ENCODE measurements around the gene LILRB3.
A peak's percentile ranks its signal among the peaks of the same experiment; 100 is the strongest.
"Not testable (repeated sequence)": the region's sequence is repeated elsewhere in the genome, so short reads cannot be mapped to it uniquely, and the experiment has no call there.

LILRB3 gene

DNA sequence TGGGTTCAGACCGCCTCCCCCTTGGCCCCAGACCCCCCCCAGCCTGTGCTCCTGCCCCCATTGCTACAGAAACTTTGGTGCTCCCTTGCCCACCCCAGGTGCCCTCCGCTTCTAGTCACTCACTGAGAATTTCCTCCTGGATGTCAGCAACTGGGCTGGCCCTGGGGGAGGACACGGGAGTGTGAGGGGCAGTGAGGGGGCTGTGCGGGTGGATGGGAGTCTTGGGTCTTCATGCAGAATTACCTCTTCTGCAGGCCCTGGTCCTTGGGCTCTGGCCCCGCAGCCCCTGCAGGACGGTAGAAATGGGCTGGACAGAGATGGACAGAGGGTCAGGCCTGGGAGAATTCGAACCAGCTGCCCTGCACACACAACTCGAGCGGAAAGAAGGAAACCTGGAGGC is 29.4 kb upstream of the LILRB3 start:
- Mint-ChIP-seq H3K4me1 (ENCODE audit: low read depth) (peaks cover 9% of the 10 kb centered on the region), H3K9me3 (ENCODE audit: low read depth) (no peaks in the 10 kb centered on the region), H3K27me3 (no peaks in the 10 kb centered on the region), H3K27ac (no peak overlapping the region), H3K36me3 (no peaks in the 10 kb centered on the region), H3K4me3 (no peak overlapping the region)

DNA sequence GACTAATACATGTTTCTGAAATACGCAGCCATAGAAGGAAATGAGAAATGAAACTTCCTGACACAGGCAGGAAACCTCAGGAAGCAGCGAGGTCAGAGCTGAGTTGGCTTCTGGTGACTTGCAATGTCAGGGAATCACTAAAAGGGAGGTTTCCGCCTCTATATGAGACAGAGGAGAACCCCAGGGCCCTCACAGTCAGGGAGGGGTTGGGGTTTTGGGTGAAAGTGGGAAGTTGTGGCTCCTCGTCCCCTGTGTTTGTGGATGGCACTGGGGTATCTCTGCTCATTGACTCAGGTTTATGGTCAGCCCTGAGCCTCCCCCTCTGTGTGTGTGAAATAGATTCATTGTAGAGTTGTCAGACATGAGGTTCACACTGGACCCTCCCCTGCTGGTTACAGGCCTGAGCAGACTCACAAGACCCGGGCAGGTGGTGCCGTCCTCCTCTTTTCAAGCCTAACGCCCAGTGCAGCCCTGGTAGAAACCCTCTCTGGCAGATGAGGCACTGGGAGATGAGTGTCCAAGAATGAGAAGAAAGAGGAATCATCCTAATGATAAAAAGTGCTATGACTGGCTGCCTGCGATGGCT is 25.3 kb upstream of the LILRB3 start:
- no peaks in the 10 kb centered on the region for H3K27me3 Mint-ChIP-seq
- peaks cover 9% of the 10 kb centered on the region for H3K4me1 Mint-ChIP-seq (ENCODE audit: low read depth)
- H3K36me3 Mint-ChIP-seq: no peaks in the 10 kb centered on the region
- no peak overlapping the region for H3K27ac Mint-ChIP-seq
- no peaks in the 10 kb centered on the region for H3K9me3 Mint-ChIP-seq (ENCODE audit: low read depth)
- peak overlapping the region; percentile 6 for H3K4me3 Mint-ChIP-seq

DNA sequence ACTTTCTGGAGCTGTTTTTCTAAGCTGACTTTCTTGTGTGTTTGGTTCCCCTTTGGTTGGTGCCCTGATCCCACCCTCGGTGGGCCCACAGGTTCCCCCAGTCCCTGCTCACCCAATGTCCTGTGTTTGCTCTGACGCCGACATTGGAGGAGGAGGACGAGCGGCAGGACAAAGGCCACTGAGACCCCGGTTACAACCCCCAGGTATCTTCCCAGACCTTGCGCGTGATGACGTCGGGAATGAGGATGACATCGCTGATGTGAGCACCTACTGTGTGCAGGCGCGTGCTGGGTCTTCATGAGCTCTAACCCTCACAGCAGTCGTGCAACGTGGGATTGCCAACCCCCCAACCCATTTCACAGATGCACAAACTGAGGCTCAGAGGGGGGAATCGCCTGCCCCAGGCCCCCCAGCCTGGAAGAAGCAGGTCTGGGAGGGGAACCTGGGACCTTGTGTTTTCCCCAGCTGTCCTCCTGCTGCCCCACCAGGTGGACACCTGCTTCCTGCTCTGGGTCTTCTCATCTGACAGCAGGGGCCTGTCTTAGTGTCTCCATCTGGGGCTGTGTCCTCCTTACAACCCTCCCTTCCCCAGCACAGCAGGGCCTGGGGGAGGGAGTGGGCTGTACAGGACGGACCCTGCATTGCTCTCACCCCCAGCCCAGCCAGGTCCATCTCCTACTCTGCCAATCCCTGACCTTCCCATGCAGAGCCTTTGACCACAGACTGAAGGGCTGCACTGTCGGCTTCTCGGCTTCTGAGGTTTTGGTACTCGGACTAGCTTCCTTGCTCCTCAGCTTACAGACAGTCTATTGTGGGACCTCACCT is 24.5 kb upstream of the LILRB3 start:
- H3K9me3 Mint-ChIP-seq (ENCODE audit: low read depth): no peaks in the 10 kb centered on the region
- H3K4me1 Mint-ChIP-seq (ENCODE audit: low read depth): peaks cover 9% of the 10 kb centered on the region
- no peaks in the 10 kb centered on the region for H3K27me3 Mint-ChIP-seq
- H3K4me3 Mint-ChIP-seq: peak overlapping the region; percentile 6
- H3K36me3 Mint-ChIP-seq: no peaks in the 10 kb centered on the region
- H3K27ac Mint-ChIP-seq: peak overlapping the region; percentile 50

- no peak overlapping the region for H3K27ac Mint-ChIP-seq
- no peaks in the 10 kb centered on the region for H3K27me3 Mint-ChIP-seq
- H3K4me3 Mint-ChIP-seq: no peak overlapping the region
- peaks cover 9% of the 10 kb centered on the region for H3K4me1 Mint-ChIP-seq (ENCODE audit: low read depth)
- no peaks in the 10 kb centered on the region for H3K36me3 Mint-ChIP-seq
- no peaks in the 10 kb centered on the region for H3K9me3 Mint-ChIP-seq (ENCODE audit: low read depth)
Measured at GRCh38 chr19:54245936-54246335, 23.1 kb upstream of the LILRB3 start.

DNA sequence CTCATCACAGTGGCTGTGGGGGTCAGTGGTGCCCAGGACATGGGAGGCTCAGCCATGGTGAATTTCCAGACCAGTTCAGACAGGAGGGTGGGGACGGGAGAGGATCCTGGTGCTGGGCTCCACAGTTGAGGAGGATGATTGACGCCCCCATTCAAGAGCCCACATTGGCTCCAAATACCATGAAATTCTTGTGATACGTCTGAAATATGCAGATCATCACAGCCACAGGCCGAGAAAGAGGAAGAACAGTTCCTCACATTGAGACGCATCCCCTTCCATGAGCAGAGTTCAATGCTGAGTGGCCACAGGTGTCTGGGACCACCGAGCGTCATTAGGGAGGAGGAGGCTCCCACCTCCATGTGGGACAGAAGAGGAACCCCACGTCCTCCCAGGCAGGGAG is 21.0 kb upstream of the LILRB3 start:
- H3K27me3 Mint-ChIP-seq; H3K4me1 Mint-ChIP-seq (ENCODE audit: low read depth): not testable (repeated sequence)

DNA sequence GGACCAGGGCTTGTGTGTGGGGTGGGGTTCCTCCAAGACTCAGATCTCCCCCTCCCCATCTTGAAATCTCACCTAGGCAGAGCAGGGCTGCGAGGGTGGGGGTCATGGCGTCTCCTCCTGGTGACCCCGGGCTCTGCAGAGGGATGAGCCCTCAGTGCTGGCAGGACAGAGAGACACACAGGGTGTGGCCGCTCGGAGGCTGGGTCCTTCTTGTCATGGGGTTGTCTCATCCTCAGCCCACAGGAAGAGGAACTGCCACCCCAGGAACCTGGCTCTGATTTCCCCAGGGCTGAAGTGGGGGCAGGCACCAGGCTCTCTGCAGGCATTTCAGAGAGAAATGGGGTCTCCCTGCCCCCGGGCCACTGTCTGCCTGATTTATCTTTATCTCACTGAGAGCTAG is 19.8 kb upstream of the LILRB3 start, which contains the start of gene LILRA6:
LILRA6 (minus strand) TSS at position 145 of the 400 bp plus-strand sequence.
- H3K27me3 Mint-ChIP-seq; H3K27ac Mint-ChIP-seq; H3K9me3 Mint-ChIP-seq (ENCODE audit: low read depth); H3K4me3 Mint-ChIP-seq; H3K4me1 Mint-ChIP-seq (ENCODE audit: low read depth); H3K36me3 Mint-ChIP-seq: not testable (repeated sequence)

More for the DNA sequence above, 21.0 kb upstream of the LILRB3 start:
- H3K27ac Mint-ChIP-seq; H3K4me3 Mint-ChIP-seq; H3K36me3 Mint-ChIP-seq; H3K9me3 Mint-ChIP-seq (ENCODE audit: low read depth): not testable (repeated sequence)

GRCh38 chr19:54242234-54242633 is 19.4 kb upstream of the LILRB3 start:
- H3K27ac Mint-ChIP-seq; H3K4me3 Mint-ChIP-seq; H3K27me3 Mint-ChIP-seq; H3K9me3 Mint-ChIP-seq (ENCODE audit: low read depth); H3K4me1 Mint-ChIP-seq (ENCODE audit: low read depth); H3K36me3 Mint-ChIP-seq: not testable (repeated sequence)

DNA sequence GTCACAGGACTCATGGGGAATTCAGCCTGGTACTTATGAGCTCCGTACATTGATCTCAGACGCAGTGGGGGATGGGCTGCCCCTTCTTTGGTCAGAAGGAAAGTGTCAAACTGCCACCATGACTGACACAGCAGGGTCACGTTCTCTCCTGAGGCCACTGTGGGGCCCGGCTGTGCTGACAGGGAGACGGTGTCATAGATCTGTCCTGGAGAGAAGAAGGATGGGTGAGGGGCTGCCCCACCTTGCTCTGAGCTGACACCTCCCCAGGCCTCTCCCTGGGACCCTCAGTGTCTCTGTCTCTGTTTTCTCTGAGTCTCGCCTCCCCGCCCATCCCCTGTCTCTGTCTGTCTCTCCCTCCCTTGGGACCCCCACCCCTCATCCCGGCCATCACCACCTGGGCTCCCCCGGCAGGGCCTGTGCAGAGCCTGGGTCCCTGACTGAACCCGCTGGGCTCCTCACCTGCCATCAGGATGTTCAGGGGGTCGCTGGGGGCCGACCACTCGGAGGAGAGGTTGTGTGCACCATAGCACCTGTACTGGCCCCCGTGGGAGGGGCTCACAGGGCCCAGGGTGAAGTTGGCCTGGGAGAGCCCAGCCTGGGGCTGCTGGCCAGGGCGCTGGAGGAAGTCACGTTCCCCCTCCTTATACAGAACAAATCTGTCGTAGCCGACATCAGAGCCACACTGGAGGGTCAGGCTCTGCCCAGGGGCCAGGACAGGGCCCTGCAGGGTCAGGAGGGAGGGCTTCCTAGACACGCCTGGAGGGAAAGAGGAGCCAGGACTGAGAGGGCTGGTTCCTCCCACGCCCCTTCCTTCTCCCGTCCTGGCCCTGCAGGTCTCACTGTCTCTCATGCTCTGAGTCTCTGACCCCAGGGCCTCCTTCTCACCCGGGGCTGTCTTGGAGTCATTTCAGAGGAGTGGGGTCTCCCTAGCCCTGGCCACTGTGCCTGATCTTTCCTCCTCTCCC is 17.8 kb upstream of the LILRB3 start:
- not testable (repeated sequence) for H3K27me3 Mint-ChIP-seq; H3K9me3 Mint-ChIP-seq (ENCODE audit: low read depth); H3K4me1 Mint-ChIP-seq (ENCODE audit: low read depth); H3K36me3 Mint-ChIP-seq; H3K27ac Mint-ChIP-seq; H3K4me3 Mint-ChIP-seq

GRCh38 chr19:54239491-54240371 is 16.9 kb upstream of the LILRB3 start:
- H3K4me3 Mint-ChIP-seq; H3K4me1 Mint-ChIP-seq (ENCODE audit: low read depth); H3K27ac Mint-ChIP-seq; H3K27me3 Mint-ChIP-seq; H3K9me3 Mint-ChIP-seq (ENCODE audit: low read depth); H3K36me3 Mint-ChIP-seq: not testable (repeated sequence)

GRCh38 chr19:54233941-54234340 is 11.1 kb upstream of the LILRB3 start:
- no peak overlapping the region for H3K4me3 Mint-ChIP-seq
- peaks cover 8% of the 10 kb centered on the region for H3K4me1 Mint-ChIP-seq (ENCODE audit: low read depth)
- no peaks in the 10 kb centered on the region for H3K9me3 Mint-ChIP-seq (ENCODE audit: low read depth)
- no peaks in the 10 kb centered on the region for H3K36me3 Mint-ChIP-seq
- H3K27me3 Mint-ChIP-seq: peaks cover 11% of the 10 kb centered on the region
- no peak overlapping the region for H3K27ac Mint-ChIP-seq

GRCh38 chr19:54231077-54231931 is 8.5 kb upstream of the LILRB3 start:
- Mint-ChIP-seq H3K36me3 (no peaks in the 10 kb centered on the region), H3K4me1 (ENCODE audit: low read depth) (peaks cover 8% of the 10 kb centered on the region), H3K27me3 (peaks cover 9% of the 10 kb centered on the region), H3K27ac (no peak overlapping the region), H3K9me3 (ENCODE audit: low read depth) (no peaks in the 10 kb centered on the region), H3K4me3 (no peak overlapping the region)

DNA sequence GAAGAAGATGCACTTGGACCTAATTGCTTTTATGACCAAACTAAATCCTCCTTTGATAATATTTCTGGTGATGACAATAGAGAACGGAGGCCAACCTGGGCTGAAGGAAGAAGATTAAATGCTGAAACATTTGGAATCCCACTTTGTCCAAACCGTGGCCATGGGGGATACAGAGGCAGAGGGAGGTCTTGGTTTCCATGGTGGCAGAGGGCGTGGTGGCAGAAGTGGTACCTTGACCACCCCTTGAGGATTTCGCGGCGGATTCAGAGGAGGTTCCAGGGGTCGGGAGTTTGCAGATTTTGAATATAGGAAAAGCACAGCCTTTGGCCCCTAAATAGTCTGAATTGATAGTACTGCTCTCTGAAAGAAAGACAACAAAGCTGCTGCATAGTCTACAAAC is 7.2 kb upstream of the LILRB3 start:
- Mint-ChIP-seq H3K4me3 (no peak overlapping the region), H3K9me3 (ENCODE audit: low read depth) (no peaks in the 10 kb centered on the region), H3K27ac (no peak overlapping the region), H3K36me3 (no peaks in the 10 kb centered on the region), H3K27me3 (peaks cover 9% of the 10 kb centered on the region), H3K4me1 (ENCODE audit: low read depth) (peaks cover 8% of the 10 kb centered on the region)

GRCh38 chr19:54229146-54229545 is 6.3 kb upstream of the LILRB3 start:
- H3K27me3 Mint-ChIP-seq: peaks cover 5% of the 10 kb centered on the region
- H3K36me3 Mint-ChIP-seq: no peaks in the 10 kb centered on the region

DNA sequence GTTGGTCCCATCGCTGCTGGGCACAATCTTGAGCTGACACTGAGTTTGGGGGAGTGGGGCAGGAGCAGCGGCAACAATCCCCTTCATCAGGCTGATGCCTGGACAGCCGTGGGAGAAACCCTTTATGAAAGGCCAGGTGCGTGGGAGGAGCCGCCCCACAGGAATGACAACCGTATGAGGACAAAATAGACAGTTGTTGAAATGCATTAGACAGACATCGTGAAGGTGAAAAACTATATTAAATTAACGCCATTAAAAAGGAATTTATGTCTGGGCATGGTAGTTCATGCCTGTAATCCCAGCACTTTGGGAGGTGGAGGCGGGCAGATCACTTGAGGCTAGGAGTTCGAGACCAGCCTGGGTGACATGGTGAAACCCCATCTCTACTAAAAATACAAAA is 1.8 kb upstream of the LILRB3 start:
- not testable (repeated sequence) for H3K4me1 Mint-ChIP-seq (ENCODE audit: low read depth); H3K36me3 Mint-ChIP-seq; H3K27me3 Mint-ChIP-seq; H3K27ac Mint-ChIP-seq; H3K9me3 Mint-ChIP-seq (ENCODE audit: low read depth); H3K4me3 Mint-ChIP-seq

More at GRCh38 chr19:54229146-54229545, 6.3 kb upstream of the LILRB3 start:
- Mint-ChIP-seq H3K9me3 (ENCODE audit: low read depth) (no peaks in the 10 kb centered on the region), H3K4me1 (ENCODE audit: low read depth) (peaks cover 8% of the 10 kb centered on the region), H3K4me3 (no peak overlapping the region), H3K27ac (no peak overlapping the region)

Data from activated naive CD8-positive, alpha-beta T cell (primary cell).